Lung (tissue), 16 donors: ENCODE data around the gene CHIC2. TPM values are rescaled to one million over a fixed set of nuclear protein-coding genes. Genes with fewer than 3 reads are reported as not detected.
A peak's percentile ranks its signal among the peaks of the same experiment; 100 is the strongest.
"Not testable (repeated sequence)": the region's sequence is repeated elsewhere in the genome, so short reads cannot be mapped to it uniquely, and the experiment has no call there.

Experiments used
- ATAC-seq: fragments of 200-7000 bp; cut with Tn5 transposase; one replicate; pipeline ENCODE4 v1.9.1; 2020; ENCODE audit warnings: moderate number of reproducible peaks; ENCODE audit not compliant: insufficient read depth, low FRiP score
- DNase-seq, 3 donors: peaks; one replicate each; pipeline ENCODE4 v3.0.0-alpha.2; 2013 to 2017
- H3K27ac ChIP-seq, 2 donors: one replicate each; pipeline ENCODE4 v1.5.1; 2013; ENCODE audit warnings: mild to moderate bottlenecking in 2 of 2, moderate library complexity in 2 of 2, control low read depth in 1 of 2, inconsistent platforms in 1 of 2, low read depth in 1 of 2, low read length in 1 of 2
- H3K27me3 ChIP-seq, 3 donors: one replicate each; pipeline ENCODE4 v1.5.1; 2013; ENCODE audit warnings: low read length in 2 of 3; ENCODE audit not compliant: control insufficient read depth in 3 of 3, insufficient read depth in 3 of 3
- H3K36me3 ChIP-seq, 4 donors: one replicate each; pipeline ENCODE4 v1.5.1; 2013; ENCODE audit warnings: low read length in 4 of 4, mild to moderate bottlenecking in 1 of 4, moderate library complexity in 1 of 4; ENCODE audit not compliant: control insufficient read depth in 4 of 4, insufficient read depth in 4 of 4
- H3K4me1 ChIP-seq, 5 donors: one replicate each; pipeline ENCODE4 v1.5.1; 2013; ENCODE audit warnings: low read length in 5 of 5, mild to moderate bottlenecking in 2 of 5, moderate library complexity in 1 of 5; ENCODE audit not compliant: control insufficient read depth in 5 of 5, insufficient read depth in 5 of 5
- H3K4me3 ChIP-seq: one replicate; pipeline ENCODE4 v1.5.1; 2013; ENCODE audit warnings: mild to moderate bottlenecking, control low read depth, moderate library complexity
- H3K9ac ChIP-seq, 2 donors: one replicate each; pipeline ENCODE4 v1.5.1; 2013; ENCODE audit warnings: low read length in 2 of 2, control low read depth in 1 of 2; ENCODE audit not compliant: insufficient read depth in 1 of 2
- H3K9me3 ChIP-seq, 4 donors: one replicate each; pipeline ENCODE4 v1.5.1; 2013; ENCODE audit warnings: low read length in 3 of 4, mild to moderate bottlenecking in 1 of 4, moderate library complexity in 1 of 4; ENCODE audit not compliant: control insufficient read depth in 4 of 4, insufficient read depth in 3 of 4
- WGBS, 2 donors: extraction: QIAGEN DNeasy Blood & Tissue Kit; methylation state at CpG; one replicate each; pipeline ENCODE4 v1.1.7; 2013; 5-methylcytosine and 5-hydroxymethylcytosine counted together
- long read RNA-seq, 5 donors: transcript quantifications; one replicate each; lab custom pipeline, GENCODE V29; 2026
- polyA plus RNA-seq, 2 donors: library from polyadenylated mRNA; stranded (reverse); fragments of 200-250 nt; gene quantifications; one replicate each; pipeline ENCODE4 v1.2.1, GENCODE V29; 2013
- total RNA-seq, 2 donors: library from RNA; depleted of rRNA in 1 of 2; stranded (reverse); fragments of >200 nt in 1 of 2; gene quantifications; one replicate each; pipeline ENCODE4 v1.2.1, GENCODE V29; 2014 to 2021
- TF ChIP-seq, protein P1 (sequence below): IDR thresholded peaks from 2 replicates; pipeline ENCODE4 v1.5.1; 2012; ENCODE audit warnings: mild to moderate bottlenecking; ENCODE audit errors: control extremely low read depth, extremely low read depth
- donor health status: control.
- donor health status: control.
- donor health status: Bipolar disorder and iron deficiency.
- donor health status: healthy.
- donor health status: DM: yes; HTN: yes; CAD: no.

The CHIC2 gene
- total RNA-seq (10 to 100 TPM; 21.6 to 52.8 TPM), polyA plus RNA-seq (10 to 100 TPM; 12.6 to 39.5 TPM)
- long read RNA-seq, donor 1, transcript CHIC2-201 (6 exons, 1,194 nt): major isoform, 20 of 20 reads
- long read RNA-seq, donor 1, partial matches to known transcripts: 0 of 20 reads
- long read RNA-seq, donor 1, other reads (novel, unspliced or antisense): 0 of 20 reads
- long read RNA-seq, donor 2, transcript CHIC2-201 (6 exons, 1,194 nt): major isoform, 7 of 8 reads
- long read RNA-seq, donor 2, partial matches to known transcripts: 0 of 8 reads
- long read RNA-seq, donor 2, other reads (novel, unspliced or antisense): 0 of 8 reads
- long read RNA-seq, donor 3, transcript CHIC2-201 (6 exons, 1,194 nt): major isoform, 8 of 8 reads
- long read RNA-seq, donor 3, partial matches to known transcripts: 0 of 8 reads
- long read RNA-seq, donor 3, other reads (novel, unspliced or antisense): 0 of 8 reads
- long read RNA-seq, donor 4, partial matches to known transcripts: 0 of 2 reads
- long read RNA-seq, donor 4, other reads (novel, unspliced or antisense): 0 of 2 reads
- long read RNA-seq, donor 5, transcript CHIC2-201 (6 exons, 1,194 nt): major isoform, 26 of 29 reads
- long read RNA-seq, donor 5, partial matches to known transcripts: 0 of 29 reads
- long read RNA-seq, donor 5, other reads (novel, unspliced or antisense): 0 of 29 reads

DNA sequence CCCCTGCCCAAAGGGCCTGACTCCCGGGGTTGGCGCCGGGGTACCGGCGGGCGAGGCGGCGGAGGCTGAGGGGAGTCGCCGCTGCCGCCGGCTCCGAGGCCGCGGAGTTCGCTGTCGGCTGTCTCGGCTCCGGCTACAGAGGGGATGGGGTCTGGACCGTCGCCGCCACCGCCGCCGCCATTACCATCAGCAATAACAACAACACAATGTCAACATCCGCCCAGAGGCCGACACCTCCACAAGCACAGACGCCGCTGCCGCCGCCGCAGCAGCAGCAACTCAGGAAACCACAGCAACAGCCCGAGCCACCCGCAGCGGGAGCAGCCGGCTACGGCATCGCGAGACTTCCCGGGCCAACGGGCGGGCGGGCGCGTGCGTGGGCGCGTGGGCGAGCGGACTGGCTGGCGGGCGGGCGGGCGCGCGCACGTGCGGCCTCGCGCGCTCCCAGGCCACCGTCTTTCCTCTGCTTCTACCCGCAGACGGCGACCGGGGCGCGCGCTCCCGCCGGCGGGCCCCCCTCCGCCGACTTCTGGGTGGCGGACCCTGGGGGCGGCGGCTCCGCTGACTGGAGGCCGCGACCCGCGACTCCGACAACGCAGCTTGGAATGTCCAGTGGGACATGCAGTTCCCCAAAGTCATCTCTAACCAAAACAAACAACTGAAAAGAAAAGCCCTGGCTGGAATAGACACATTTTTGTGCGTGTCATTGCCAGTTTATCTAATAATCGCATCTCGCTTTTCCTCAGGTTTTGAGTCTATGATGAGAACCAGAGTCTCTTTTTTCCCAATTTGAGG, at the start of gene CHIC2:
CHIC2 (minus strand) TSS at position 289 of the 795 bp plus-strand sequence. CDS start 305 bp downstream, outside the sequence.
- TF ChIP-seq, protein P1, sequence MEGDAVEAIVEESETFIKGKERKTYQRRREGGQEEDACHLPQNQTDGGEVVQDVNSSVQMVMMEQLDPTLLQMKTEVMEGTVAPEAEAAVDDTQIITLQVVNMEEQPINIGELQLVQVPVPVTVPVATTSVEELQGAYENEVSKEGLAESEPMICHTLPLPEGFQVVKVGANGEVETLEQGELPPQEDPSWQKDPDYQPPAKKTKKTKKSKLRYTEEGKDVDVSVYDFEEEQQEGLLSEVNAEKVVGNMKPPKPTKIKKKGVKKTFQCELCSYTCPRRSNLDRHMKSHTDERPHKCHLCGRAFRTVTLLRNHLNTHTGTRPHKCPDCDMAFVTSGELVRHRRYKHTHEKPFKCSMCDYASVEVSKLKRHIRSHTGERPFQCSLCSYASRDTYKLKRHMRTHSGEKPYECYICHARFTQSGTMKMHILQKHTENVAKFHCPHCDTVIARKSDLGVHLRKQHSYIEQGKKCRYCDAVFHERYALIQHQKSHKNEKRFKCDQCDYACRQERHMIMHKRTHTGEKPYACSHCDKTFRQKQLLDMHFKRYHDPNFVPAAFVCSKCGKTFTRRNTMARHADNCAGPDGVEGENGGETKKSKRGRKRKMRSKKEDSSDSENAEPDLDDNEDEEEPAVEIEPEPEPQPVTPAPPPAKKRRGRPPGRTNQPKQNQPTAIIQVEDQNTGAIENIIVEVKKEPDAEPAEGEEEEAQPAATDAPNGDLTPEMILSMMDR: no peak
- H3K27me3 ChIP-seq: no peaks in the 10 kb centered on the region
- H3K36me3 ChIP-seq: peaks cover 0 to 3% (median 0%) of the 10 kb centered on the region in 4 donors
- peaks cover 0 to 31% (median 10%) of the 10 kb centered on the region in 5 donors for H3K4me1 ChIP-seq
- peaks cover 0 to 4% (median 0%) of the 10 kb centered on the region in 4 donors for H3K9me3 ChIP-seq
- H3K27ac ChIP-seq: peak within 1 kb of the TSS; percentile 95
- H3K9ac ChIP-seq: peak within 1 kb of the TSS; percentile 95 to 97
- H3K4me3 ChIP-seq: peak within 1 kb of the TSS; percentile 90
- WGBS, 2 donors: 0 to 1% methylated on average over 76 to 87 of the region's 87 CpGs
- DNase-seq (peak; percentile 96 to 98 (median 98)), ATAC-seq (peak; percentile 95)

GRCh38 chr4:54113206-54113605, 48.8 kb upstream of the CHIC2 start:
- Histone ChIP-seq H3K4me1 (peaks cover 0 to 18% (median 0%) of the 10 kb centered on the region in 5 donors), H3K27me3 (peaks cover 0 to 55% (median 41%) of the 10 kb centered on the region in 3 donors)
- not testable (repeated sequence) for H3K27ac ChIP-seq, H3K4me3 ChIP-seq, H3K9ac ChIP-seq, H3K9me3 ChIP-seq, H3K36me3 ChIP-seq, ATAC-seq, DNase-seq
- 87 to 100% methylated on average over 1 of the region's 1 CpG for WGBS, 2 donors

GRCh38 chr4:54110019-54110416, 45.6 kb upstream of the CHIC2 start:
- Histone ChIP-seq H3K27ac (no peak overlapping the region), H3K27me3 (peaks cover 4 to 83% (median 72%) of the 10 kb centered on the region in 3 donors), H3K4me3 (no peak overlapping the region), H3K4me1 (peaks cover 0 to 21% (median 2%) of the 10 kb centered on the region in 5 donors), H3K9ac (no peak overlapping the region), H3K9me3 (peaks cover 0 to 4% (median 0%) of the 10 kb centered on the region in 4 donors), H3K36me3 (no peaks in the 10 kb centered on the region)
- ATAC-seq: no peak
- DNase-seq: peak in 1 of 3 donors; percentile 8
- WGBS, 2 donors: 14 to 23% methylated on average over 10 of the region's 10 CpGs
- TF ChIP-seq, protein P1: no peak
